K562 (cell line): ENCODE results near the gene FAM136A. TPM values are rescaled to one million over a fixed set of nuclear protein-coding genes. Genes with fewer than 3 reads are reported as not detected.

Experiments
- CSDE1 ChIP-seq, 2 experiments: fragments of 450-650 bp; IDR thresholded peaks; 2 replicates each; pipeline ENCODE4 v1.6.1; 2016; ENCODE audit warnings: mild to moderate bottlenecking in 1 of 2
- ESRRB ChIP-seq: fragments of 250-450 bp; sonication (Bioruptor Pico); IDR thresholded peaks from 2 replicates; pipeline ENCODE4 v1.5.0; 2020; ENCODE audit warnings: mild to moderate bottlenecking, moderate library complexity, borderline replicate concordance
- FOXJ2 ChIP-seq: fragments of 200-800 bp; sonication (Bioruptor generic); IDR thresholded peaks from 2 replicates; pipeline ENCODE4 v1.6.1; 2016; ENCODE audit warnings: missing genetic modification characterization, missing compliant biosample characterization
- KLF16 ChIP-seq: IDR thresholded peaks from 2 replicates; pipeline ENCODE4 v1.6.1; 2016; ENCODE audit warnings: antibody characterized with exemption
- L3MBTL2 ChIP-seq: fragments of 450-650 bp; IDR thresholded peaks from 2 replicates; pipeline ENCODE4 v1.6.1; 2016; ENCODE audit warnings: mild to moderate bottlenecking, moderate library complexity
- PCBP2 ChIP-seq: fragments of 200-400 bp; formaldehyde crosslinking; IDR thresholded peaks from 2 replicates; pipeline ENCODE4 v1.6.1; 2018; ENCODE audit warnings: low read length, low read depth, mild to moderate bottlenecking, moderate library complexity; ENCODE audit not compliant: poor library complexity, severe bottlenecking
- PURB ChIP-seq: sonication (generic); formaldehyde crosslinking; IDR thresholded peaks from 2 replicates; pipeline ENCODE4 v1.9.0; 2021; ENCODE audit warnings: low read depth, mild to moderate bottlenecking, missing genetic modification reagents
- SIX5 ChIP-seq, 2 experiments: IDR thresholded peaks; 2 replicates each; pipeline ENCODE4 v1.6.1; 2011; ENCODE audit warnings: low read length in 2 of 2, borderline replicate concordance in 1 of 2, low read depth in 1 of 2, mild to moderate bottlenecking in 1 of 2, moderate library complexity in 1 of 2; ENCODE audit not compliant: insufficient read depth in 1 of 2
- SUPT5H ChIP-seq: fragments of 450-650 bp; IDR thresholded peaks from 2 replicates; pipeline ENCODE4 v1.6.1; 2016
- TOE1 ChIP-seq, 2 experiments: fragments of 450-650 bp in 1 of 2; sonication (generic) in 1 of 2; formaldehyde crosslinking in 1 of 2; IDR thresholded peaks; 2 replicates each; pipeline versions ENCODE4 v1.7.1 to v1.8.0; 2016 to 2022; ENCODE audit warnings: borderline replicate concordance in 2 of 2, mild to moderate bottlenecking in 2 of 2, antibody characterized with exemption in 1 of 2, inconsistent platforms in 1 of 2, low read depth in 1 of 2, missing genetic modification reagents in 1 of 2, moderate library complexity in 1 of 2
- ZNF121 ChIP-seq: sonication (generic); formaldehyde crosslinking; conservative IDR thresholded peaks from 2 replicates; pipeline ENCODE4 v1.8.0; 2022; ENCODE audit warnings: missing genetic modification reagents
- ZNF184 ChIP-seq: sonication (generic); formaldehyde crosslinking; IDR thresholded peaks from 2 replicates; pipeline ENCODE4 v1.5.0; 2020; ENCODE audit warnings: missing genetic modification reagents
- ZNF75A ChIP-seq: fragments of 450-650 bp; formaldehyde crosslinking; IDR thresholded peaks from 2 replicates; pipeline ENCODE4 v1.4.0; 2020; ENCODE audit warnings: mild to moderate bottlenecking
- polyA plus RNA-seq, 8 experiments: library from polyadenylated mRNA; depleted of rRNA in 4 of 8; stranded (reverse) in 5 of 8; unstranded in 3 of 8; fragments of >200 nt; fragmentation: Nextera tagmentation in 2 of 8; fragmentation: Illumina TruSeq in 1 of 8; extraction: Ambion mirVana in 2 of 8; extraction: Trizol in 1 of 8; gene quantifications; 2 replicates each; pipeline versions ENCODE4 v1.2.1 to v1.2.3, GENCODE V29; 2011 to 2014; ENCODE audit warnings: inconsistent platforms in 1 of 8, missing spikeins in 1 of 8
- total RNA-seq, 7 experiments: library from RNA; depleted of rRNA in 6 of 7; stranded (reverse); fragments of >200 nt in 6 of 7; fragmentation: Illumina TruSeq in 2 of 7; extraction: Trizol in 2 of 7; gene quantifications; 2 replicates each; pipeline versions ENCODE4 v1.2.1 to v1.2.3, GENCODE V29; 2011 to 2021; ENCODE audit warnings: low replicate concordance in 1 of 7
- TF ChIP-seq, protein P1 (sequence below): sonication (generic); formaldehyde crosslinking; IDR thresholded peaks from 2 replicates; pipeline ENCODE4 v1.8.0; 2022; ENCODE audit warnings: mild to moderate bottlenecking, low read depth, missing genetic modification reagents
- TF ChIP-seq, protein P2 (sequence below): fragments of 250-450 bp; sonication (Bioruptor Pico); IDR thresholded peaks from 2 replicates; pipeline ENCODE4 v1.5.0; 2021
- TF ChIP-seq, protein P3 (sequence below): fragments of 200-400 bp; formaldehyde crosslinking; IDR thresholded peaks from 2 replicates; pipeline ENCODE4 v1.6.1; 2017; ENCODE audit warnings: mild to moderate bottlenecking, low read depth, low read length, moderate library complexity
- TF ChIP-seq, protein P4 (sequence below): fragments of 450-650 bp; conservative IDR thresholded peaks from 2 replicates; pipeline ENCODE4 v1.6.1; 2016; ENCODE audit warnings: missing genetic modification characterization, low read depth, mild to moderate bottlenecking, control low read depth, missing compliant biosample characterization
- TF ChIP-seq, protein P5 (sequence below): fragments of 250-450 bp; sonication (Bioruptor Pico); IDR thresholded peaks from 2 replicates; pipeline ENCODE4 v1.5.0; 2022; ENCODE audit warnings: mild to moderate bottlenecking

FAM136A gene
- total and polyA plus RNA-seq, 9 of the 15 experiments (the other 6 are each of a cell fraction or from before 2014, with no cell fraction given), result 89.0 to 151 (median 104) TPM

DNA sequence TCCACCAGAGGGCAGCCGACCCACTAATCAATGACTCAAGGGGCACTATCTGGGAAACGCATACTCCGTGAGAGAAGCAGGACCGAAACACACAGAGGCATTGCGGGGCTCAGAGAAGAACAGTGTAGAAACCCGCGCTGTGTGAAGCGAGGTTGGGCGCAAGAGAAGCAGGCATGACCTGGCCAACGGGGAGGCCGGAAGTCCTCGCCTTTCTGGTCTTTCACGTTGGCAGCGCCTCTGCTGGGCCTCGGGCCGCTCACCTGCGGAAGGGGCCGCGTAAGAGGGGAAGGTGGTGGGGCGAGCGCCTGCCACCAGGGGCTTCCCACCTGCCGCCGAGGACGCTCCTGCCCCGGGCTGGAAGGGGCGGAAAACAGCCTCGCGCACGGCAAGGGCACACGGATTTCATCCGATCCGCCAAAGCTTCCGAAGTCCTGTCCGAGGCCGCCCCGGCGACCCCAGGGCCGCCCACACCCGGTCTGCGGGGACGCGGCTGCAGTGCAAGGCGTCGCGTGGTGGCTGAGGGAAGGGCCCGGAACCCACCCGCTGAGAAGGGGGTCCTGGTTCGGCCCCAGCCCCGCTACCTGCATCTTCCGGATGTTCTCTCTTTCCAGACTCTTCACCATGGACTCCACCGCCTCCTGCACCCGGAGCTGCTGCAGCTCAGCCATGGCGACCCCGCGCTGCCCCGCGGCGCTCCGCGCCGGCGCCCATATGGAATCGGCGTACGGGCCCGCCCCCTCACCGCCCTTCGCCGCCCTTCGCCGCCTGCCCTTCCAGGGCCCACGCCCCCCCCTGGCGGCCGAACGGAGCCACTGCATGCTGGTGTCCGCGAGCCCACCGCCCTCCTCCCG lies at the start of gene FAM136A (continued):
- peak in 1 of 2 experiments; percentile 54; a peak in 1 of 4 replicates for TF ChIP-seq CSDE1 (IDR thresholded peaks at IDR 0.05)
- TF ChIP-seq, protein P1, sequence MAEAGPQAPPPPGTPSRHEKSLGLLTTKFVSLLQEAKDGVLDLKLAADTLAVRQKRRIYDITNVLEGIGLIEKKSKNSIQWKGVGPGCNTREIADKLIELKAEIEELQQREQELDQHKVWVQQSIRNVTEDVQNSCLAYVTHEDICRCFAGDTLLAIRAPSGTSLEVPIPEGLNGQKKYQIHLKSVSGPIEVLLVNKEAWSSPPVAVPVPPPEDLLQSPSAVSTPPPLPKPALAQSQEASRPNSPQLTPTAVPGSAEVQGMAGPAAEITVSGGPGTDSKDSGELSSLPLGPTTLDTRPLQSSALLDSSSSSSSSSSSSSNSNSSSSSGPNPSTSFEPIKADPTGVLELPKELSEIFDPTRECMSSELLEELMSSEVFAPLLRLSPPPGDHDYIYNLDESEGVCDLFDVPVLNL (CRISPR knock-in tag), result peak; percentile 65; the same call in 1 of the 2 replicates
- TF ChIP-seq TOE1 (IDR thresholded peaks at IDR 0.05; ENCODE audit: borderline replicate concordance), result 0 out of 2 replicates have a peak, but pooled peaks have one; percentile 24
- peak; percentile 57; the same call in 1 of the 2 replicates for TF ChIP-seq TOE1 (CRISPR knock-in tag; IDR thresholded peaks at IDR 0.05; ENCODE audit: borderline replicate concordance, low read depth)
- no peak for TF ChIP-seq ZNF121 (CRISPR knock-in tag)
- no peak for TF ChIP-seq ZNF75A (CRISPR knock-in tag)
- TF ChIP-seq ESRRB (CRISPR knock-in tag), result no peak
- TF ChIP-seq, protein P2, sequence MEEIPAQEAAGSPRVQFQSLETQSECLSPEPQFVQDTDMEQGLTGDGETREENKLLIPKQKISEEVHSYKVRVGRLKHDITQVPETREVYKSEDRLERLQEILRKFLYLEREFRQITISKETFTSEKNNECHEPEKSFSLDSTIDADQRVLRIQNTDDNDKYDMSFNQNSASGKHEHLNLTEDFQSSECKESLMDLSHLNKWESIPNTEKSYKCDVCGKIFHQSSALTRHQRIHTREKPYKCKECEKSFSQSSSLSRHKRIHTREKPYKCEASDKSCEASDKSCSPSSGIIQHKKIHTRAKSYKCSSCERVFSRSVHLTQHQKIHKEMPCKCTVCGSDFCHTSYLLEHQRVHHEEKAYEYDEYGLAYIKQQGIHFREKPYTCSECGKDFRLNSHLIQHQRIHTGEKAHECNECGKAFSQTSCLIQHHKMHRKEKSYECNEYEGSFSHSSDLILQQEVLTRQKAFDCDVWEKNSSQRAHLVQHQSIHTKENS (CRISPR knock-in tag), result no peak
- peak; percentile 78 for TF ChIP-seq L3MBTL2
- TF ChIP-seq SIX5 (IDR thresholded peaks at IDR 0.05; ENCODE audit: borderline replicate concordance in 1 of 2, insufficient read depth in 1 of 2, low read depth in 1 of 2, low read length in 2 of 2), result no peak
- TF ChIP-seq PCBP2, result no peak
- 0 out of 2 replicates have a peak, but pooled peaks have one; percentile 17 for TF ChIP-seq KLF16
- TF ChIP-seq, protein P3, sequence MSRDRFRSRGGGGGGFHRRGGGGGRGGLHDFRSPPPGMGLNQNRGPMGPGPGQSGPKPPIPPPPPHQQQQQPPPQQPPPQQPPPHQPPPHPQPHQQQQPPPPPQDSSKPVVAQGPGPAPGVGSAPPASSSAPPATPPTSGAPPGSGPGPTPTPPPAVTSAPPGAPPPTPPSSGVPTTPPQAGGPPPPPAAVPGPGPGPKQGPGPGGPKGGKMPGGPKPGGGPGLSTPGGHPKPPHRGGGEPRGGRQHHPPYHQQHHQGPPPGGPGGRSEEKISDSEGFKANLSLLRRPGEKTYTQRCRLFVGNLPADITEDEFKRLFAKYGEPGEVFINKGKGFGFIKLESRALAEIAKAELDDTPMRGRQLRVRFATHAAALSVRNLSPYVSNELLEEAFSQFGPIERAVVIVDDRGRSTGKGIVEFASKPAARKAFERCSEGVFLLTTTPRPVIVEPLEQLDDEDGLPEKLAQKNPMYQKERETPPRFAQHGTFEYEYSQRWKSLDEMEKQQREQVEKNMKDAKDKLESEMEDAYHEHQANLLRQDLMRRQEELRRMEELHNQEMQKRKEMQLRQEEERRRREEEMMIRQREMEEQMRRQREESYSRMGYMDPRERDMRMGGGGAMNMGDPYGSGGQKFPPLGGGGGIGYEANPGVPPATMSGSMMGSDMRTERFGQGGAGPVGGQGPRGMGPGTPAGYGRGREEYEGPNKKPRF, result no peak
- no peak for TF ChIP-seq FOXJ2 (tag)
- TF ChIP-seq, protein P4, sequence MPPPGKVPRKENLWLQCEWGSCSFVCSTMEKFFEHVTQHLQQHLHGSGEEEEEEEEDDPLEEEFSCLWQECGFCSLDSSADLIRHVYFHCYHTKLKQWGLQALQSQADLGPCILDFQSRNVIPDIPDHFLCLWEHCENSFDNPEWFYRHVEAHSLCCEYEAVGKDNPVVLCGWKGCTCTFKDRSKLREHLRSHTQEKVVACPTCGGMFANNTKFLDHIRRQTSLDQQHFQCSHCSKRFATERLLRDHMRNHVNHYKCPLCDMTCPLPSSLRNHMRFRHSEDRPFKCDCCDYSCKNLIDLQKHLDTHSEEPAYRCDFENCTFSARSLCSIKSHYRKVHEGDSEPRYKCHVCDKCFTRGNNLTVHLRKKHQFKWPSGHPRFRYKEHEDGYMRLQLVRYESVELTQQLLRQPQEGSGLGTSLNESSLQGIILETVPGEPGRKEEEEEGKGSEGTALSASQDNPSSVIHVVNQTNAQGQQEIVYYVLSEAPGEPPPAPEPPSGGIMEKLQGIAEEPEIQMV (tag), result no peak
- TF ChIP-seq ZNF184 (CRISPR knock-in tag), result no peak
- TF ChIP-seq, protein P5, sequence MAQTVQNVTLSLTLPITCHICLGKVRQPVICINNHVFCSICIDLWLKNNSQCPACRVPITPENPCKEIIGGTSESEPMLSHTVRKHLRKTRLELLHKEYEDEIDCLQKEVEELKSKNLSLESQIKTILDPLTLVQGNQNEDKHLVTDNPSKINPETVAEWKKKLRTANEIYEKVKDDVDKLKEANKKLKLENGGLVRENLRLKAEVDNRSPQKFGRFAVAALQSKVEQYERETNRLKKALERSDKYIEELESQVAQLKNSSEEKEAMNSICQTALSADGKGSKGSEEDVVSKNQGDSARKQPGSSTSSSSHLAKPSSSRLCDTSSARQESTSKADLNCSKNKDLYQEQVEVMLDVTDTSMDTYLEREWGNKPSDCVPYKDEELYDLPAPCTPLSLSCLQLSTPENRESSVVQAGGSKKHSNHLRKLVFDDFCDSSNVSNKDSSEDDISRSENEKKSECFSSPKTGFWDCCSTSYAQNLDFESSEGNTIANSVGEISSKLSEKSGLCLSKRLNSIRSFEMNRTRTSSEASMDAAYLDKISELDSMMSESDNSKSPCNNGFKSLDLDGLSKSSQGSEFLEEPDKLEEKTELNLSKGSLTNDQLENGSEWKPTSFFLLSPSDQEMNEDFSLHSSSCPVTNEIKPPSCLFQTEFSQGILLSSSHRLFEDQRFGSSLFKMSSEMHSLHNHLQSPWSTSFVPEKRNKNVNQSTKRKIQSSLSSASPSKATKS (CRISPR knock-in tag), result no peak
- TF ChIP-seq SUPT5H, result peak; percentile 86
- no peak for TF ChIP-seq PURB
